GM19395 (cell line): Measurements from ENCODE around the gene PTGES2.

Source experiments
- ATAC-seq: cut with Tn5 transposase; IDR thresholded peaks from one replicate; pipeline ENCODE4 v1.9.1; 2021; ENCODE audit warnings: mild to moderate bottlenecking, moderate library complexity; ENCODE audit not compliant: unreplicated experiment

The PTGES2 gene

GRCh38 chr9:128127568-128127989 is at the start of gene PTGES2:
Gene PTGES2, minus strand, starts transcription at chr9:128127729. Its CDS starts 12 bp downstream, at chr9:128127717.
- ATAC-seq: peak; percentile 56

- no peak for ATAC-seq
Measured at GRCh38 chr9:128175726-128176125, 48.2 kb upstream of the PTGES2 start.

- ATAC-seq: no peak
Measured at GRCh38 chr9:128175102-128175563, 47.6 kb upstream of the PTGES2 start.

- ATAC-seq: no peak
Measured at GRCh38 chr9:128174062-128174461, 46.5 kb upstream of the PTGES2 start.

GRCh38 chr9:128169925-128170324 is 42.4 kb upstream of the PTGES2 start:
- no peak for ATAC-seq

- no peak for ATAC-seq
Measured at GRCh38 chr9:128169492-128169891, 42.0 kb upstream of the PTGES2 start.

- ATAC-seq: no peak
Measured at GRCh38 chr9:128168731-128169308, 41.3 kb upstream of the PTGES2 start.

- ATAC-seq: no peak
Measured at GRCh38 chr9:128167209-128167608, 39.7 kb upstream of the PTGES2 start.

GRCh38 chr9:128166169-128166568 is 38.6 kb upstream of the PTGES2 start:
- ATAC-seq: no peak

GRCh38 chr9:128164307-128164885 is 36.9 kb upstream of the PTGES2 start:
- ATAC-seq: no peak

- no peak for ATAC-seq
Measured at GRCh38 chr9:128163523-128164306, 36.2 kb upstream of the PTGES2 start.

- ATAC-seq: no peak
Measured at GRCh38 chr9:128163027-128163515, 35.5 kb upstream of the PTGES2 start.

- no peak for ATAC-seq
Measured at GRCh38 chr9:128162215-128163026, 34.9 kb upstream of the PTGES2 start.

- no peak for ATAC-seq
Measured at GRCh38 chr9:128161215-128161902, 33.8 kb upstream of the PTGES2 start.

- ATAC-seq: peak; percentile 7
Measured at GRCh38 chr9:128160603-128160987, 33.1 kb upstream of the PTGES2 start.

GRCh38 chr9:128159784-128160602 is 32.5 kb upstream of the PTGES2 start, which contains the start of gene BBLN:
Gene BBLN, plus strand, starts transcription at chr9:128160265. Its CDS starts 143 bp downstream, at chr9:128160408.
- ATAC-seq: peak; percentile 62

- ATAC-seq: peak; percentile 14
Measured at GRCh38 chr9:128159522-128159783, 31.9 kb upstream of the PTGES2 start.

- ATAC-seq: no peak
Measured at GRCh38 chr9:128155736-128156500, 28.4 kb upstream of the PTGES2 start.
